GM21360 (cell line): Measurements from ENCODE around the gene CYFIP1.

Experiments used
- ATAC-seq: cut with Tn5 transposase; IDR thresholded peaks from one replicate; pipeline ENCODE4 v1.9.1; 2021; ENCODE audit warnings: mild to moderate bottlenecking, moderate library complexity; ENCODE audit not compliant: unreplicated experiment

The CYFIP1 gene

DNA sequence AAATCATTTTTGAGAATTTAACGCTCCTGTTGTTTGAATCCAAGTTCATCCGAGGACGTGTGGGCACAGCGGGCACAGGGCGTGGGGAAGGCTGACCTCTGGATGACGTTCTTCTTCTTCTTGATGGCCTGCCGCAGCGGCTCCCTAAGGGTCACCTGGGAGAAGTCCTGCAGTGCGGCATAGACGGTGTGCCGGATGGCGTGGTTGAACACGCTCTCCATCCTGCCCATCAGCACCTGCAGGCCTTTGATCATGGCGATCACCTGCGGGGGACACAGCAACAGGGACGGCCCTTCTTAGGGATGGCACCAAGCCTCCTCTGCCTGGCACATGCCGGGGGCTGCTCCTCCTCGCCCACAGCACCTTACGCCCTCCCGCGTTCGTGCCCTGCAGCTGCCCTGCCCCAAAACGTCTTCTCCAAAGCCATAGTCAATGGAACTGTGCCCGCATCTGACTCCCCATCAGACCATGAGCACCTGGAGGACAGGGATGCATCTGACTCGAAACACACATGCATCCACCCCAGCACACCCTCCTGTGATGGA is 61.5 kb downstream of the CYFIP1 start:
- ATAC-seq, result no peak

DNA sequence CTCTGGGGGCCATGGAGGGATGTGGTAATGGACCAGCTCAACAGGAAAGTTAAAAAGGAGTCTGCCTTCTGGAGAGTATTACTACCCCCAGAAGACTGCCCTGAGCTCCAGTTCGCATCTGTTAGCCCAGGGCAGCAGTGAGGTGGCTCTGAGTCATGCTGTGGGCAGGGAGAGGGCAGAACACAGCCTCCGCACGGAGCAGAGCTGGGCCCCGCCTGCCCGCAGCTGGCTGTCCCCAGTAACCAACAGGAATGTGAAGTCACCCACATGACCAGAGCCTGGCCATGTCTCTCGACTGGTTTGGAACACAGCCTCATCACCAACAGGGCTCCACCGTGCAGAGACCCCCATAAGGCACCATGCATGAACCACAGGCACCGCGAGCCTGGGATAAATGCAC is 62.1 kb downstream of the CYFIP1 start:
- no peak for ATAC-seq

DNA sequence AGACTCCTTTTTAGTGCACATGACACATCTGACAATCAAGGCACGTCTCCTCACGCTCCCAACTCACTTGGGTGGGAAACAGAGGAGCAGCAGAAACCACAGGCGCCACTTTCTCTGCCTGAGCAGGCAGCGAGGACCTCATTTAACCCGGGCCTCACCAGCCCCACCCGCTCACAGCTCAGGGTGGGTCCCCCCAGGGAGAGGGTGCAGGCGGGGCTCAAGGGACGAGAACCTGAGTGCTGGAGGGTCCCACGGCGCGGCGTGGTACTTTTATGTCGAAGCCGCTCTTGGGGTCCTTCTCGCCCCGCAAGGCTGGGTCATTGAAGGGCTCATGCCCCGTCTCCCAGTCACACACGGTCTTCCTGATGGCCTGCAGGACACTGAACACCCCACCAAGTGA is 62.6 kb downstream of the CYFIP1 start:
- ATAC-seq, result no peak

DNA sequence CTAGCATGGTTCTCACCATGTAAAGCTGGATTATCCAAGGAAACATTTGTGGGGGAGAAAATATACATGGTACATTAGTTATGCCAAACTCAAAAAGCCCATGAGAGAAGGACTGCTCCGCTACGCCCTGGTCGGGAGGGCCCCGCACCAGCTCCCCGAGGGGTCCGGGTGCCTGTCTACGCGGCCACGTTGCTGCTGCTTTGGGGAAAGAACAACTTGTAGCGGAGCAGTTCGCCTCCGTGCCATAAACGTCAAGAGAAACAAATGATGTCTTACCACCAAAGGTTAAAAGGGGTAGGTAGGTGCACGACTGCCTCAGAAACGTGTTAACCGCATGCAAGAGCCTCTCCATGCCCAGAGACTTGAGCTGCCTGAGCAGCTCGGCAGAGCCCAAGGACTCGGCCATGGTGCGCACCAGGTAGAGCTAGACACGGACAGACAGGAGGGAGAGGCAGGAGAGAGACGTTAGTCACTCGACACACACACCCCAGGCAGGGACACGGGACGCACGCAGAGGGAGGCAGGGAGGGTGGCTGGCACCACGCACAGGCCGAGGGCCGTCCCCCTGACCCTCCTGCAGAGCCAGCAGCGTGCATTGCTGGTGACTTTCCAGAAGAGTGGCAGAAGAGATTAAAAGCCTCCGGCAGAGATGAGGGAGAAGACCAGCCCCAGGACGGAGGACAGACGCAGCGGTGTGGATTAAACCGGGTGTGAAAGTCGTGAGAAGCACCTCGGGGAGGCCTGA is 63.4 kb downstream of the CYFIP1 start:
- ATAC-seq, result no peak

DNA sequence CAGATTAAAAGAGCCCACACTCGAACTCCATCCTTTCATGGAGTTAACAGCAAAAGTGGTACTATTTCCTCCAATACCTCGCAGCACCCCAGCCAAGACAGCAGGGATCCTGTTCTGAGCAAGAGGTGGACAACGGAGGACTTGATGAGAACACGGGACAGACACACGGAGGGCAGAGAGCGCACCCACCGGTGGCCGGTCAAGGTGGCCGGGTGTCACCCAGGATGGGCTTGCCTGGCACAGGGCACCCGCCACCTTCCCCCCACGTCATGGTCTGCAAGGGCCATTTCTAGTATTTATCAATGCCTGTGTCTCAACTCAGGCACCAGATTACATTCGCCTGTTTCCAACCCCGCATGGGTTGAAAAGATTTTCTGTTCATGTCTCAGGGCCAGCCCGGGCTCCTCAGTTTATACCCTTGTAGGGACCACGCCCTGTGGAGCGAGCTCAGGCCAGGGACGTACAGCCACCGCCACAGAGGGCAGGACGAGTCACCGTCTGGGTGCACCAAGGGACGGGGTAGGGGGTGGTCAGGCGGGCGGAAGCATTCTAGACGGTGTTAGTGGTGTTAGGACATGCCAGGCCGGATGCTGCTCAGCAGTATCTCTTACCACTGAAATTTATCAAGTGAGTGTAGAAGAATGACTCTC is 64.2 kb downstream of the CYFIP1 start:
- no peak for ATAC-seq

DNA sequence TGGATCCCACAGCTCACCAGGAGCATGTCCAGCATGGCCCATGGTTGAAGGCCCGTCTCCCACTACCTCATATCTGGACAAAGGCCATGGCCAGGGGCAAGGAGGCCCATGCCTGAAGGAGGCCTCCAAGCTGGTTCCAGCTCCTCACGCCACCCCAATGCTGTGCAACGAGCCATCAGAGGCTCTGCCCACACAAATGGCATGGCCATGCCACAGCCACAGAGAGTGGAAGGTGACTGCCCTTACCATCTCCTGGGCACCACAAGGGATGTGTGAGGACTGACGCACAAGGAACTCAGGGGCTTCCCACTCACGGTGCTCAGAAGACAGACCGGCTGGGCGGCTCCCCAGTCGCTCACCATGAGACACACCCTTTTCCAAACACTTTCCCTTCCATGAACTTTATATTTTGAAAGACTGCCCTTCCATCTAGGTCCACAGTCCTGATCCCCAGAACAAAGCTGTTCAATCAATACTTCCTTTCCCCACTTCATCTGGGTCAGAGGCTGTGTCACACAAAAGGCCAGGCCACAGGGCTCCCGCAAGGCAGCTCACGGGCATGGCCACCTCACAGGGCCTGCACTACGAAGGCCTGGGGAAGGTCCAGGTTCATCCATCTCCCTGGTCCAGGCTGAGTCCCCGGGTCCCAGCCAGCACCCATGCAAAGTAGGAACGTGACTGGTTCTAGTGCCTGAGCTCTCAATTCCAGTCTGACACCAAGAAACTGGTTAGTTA is 66.4 kb downstream of the CYFIP1 start:
- no peak for ATAC-seq

DNA sequence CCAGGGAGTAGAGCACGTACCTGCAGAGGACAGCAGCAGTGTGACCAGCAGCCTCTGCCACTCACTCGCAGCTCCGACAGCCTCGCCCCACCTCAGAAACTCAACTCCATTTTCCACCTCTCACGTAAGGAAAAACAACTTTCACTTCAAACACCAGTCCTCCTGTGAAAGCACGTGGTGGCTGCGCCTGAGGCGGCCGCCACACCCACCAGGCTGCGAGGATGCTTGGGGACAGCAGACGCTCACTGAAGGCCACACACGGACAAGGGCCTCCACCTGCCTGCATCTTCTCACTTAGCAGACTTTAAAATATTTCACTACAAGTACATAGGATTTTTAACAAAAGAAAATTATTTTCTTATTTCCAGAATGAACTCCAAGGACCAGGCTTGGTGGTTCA is 67.9 kb downstream of the CYFIP1 start:
- no peak for ATAC-seq

DNA sequence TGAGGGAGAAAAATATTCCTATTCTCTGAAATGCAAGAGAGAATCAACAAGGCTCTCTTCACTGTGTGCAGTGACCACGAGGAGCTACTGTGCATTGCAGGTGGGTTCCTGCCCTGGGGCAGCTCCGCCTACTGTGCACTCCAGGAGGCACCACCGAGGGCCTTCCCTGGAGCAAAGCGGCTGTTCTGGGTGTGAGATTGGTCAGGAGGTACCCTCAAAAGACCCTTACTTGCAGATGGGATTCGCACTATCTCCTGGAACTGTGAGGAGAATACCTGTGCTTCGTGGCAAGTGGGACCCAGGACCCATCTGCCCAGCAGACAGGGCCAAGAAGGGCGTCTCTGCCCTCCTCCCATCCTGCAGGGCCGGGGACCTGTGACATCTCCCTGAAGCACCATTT is 68.9 kb downstream of the CYFIP1 start:
- no peak for ATAC-seq

DNA sequence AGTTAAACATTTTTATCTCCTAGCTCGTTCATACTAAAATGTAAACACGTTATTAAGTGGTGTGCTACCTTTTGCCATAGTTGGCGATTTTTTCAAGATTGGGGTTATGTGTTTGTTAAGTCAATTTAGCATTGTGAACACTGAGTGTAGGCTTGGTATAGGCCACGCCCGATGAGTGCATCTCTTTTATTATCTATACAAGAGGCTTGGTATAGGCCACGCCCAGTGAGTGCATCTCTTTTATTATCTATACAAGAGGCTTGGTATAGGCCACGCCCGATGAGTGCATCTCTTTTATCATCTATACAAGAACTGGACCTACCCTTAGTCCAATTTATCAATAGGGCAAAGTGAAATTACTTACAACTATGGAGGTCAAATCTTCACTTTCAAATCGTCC is 71.3 kb downstream of the CYFIP1 start:
- ATAC-seq, result no peak

DNA sequence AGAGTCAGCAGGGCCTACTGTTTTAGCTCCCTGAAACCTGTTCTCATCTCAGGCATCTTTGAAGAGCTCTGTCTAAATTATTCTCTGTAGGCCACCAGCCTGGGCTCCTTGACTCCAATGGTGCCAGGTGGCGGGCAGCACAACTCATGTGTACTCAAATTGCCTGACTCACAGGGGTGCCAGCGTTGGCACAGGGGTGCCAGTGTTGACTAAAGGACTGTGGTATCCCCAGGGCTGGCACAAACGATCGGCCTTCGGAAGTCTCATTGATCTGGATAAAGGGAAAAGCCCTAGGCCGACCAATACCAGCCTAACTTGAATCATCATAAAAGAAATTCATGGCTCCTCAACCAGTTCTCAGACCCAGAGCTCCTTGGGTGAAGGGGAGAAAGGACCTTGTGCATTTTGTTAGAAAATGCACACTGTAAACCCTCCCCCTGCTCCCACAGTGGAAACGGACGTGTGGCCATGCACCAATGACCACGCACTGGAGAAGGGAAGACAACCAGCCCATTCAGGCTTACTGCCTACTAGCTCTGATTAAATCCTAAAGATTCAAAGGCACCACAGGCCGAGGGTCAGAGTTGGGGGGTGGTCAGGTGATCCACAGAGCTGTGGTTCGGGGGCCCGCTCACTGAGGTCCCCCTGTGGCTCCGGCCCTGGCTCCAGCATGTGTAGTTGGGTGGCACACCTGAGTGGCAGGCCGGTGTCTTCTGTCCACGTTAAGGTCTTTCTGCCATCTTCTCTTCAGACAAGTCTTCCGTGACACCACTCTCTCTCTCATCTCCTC is 72.8 kb downstream of the CYFIP1 start:
- ATAC-seq, result no peak

DNA sequence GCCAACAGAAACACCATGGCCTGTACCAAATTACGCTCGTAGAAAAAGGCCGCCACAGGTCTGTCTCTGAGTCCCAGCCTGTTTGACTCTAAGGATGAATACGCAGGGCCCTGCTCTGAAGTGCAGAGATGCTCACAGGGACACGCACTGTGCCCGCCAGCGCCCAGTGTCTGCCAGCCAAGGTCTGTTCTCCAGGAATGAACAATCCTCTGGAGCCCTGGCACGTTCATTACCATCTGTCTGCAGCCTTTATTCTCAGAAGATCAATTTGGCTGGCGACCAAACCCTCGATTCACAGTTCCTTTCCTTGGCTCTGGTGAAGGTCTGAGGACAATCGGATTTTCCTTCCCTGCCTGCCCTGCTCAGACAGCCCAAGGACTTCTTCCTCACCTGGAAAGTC is 75.4 kb downstream of the CYFIP1 start:
- no peak for ATAC-seq

DNA sequence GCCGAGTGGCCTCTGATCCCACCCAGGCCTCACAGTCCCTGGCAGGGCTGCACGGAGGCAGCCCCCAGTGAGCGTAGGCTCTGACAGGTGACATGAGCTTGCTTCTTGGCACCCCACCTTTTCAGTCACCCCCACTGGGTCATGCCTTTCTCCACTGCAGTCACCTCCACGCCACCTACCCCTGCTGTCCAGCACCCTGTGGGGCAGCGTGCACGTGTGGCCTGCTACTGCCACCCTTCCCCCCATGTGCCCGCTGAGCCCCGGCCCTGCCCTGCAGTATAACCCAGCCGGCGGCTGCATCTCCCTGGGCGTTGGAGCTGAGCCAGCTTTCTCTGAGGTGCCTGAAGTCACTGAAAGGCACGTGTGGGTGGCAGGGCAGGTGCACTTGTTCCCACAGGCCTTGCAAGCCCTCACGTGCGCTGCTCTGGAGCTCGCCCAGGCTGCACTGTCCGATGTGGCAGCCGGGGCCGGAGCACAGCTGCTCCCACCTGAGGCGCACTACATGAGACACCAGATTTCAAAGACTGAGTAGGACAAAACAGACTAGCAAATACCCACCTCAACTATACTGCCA is 76.1 kb downstream of the CYFIP1 start:
- ATAC-seq, result no peak

DNA sequence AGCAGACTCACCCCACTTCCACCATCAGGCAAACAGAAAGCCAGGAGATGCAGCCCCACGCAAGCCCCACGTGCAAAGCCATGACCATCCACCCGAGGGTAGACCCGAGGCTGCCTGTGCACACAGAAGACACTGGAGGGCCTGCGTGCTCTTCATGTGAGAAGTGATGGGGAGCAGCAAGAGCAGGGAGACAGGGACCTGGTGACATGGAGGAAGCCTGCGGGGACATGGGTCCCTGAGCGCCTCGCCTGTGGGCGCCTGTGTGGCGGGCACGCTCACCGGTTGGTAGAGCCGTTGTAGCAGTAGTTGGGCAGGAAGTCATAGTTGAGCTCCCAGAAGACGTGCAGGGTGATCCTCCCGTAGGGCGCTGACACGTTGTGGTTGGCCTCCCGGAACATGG is 76.7 kb downstream of the CYFIP1 start:
- no peak for ATAC-seq

DNA sequence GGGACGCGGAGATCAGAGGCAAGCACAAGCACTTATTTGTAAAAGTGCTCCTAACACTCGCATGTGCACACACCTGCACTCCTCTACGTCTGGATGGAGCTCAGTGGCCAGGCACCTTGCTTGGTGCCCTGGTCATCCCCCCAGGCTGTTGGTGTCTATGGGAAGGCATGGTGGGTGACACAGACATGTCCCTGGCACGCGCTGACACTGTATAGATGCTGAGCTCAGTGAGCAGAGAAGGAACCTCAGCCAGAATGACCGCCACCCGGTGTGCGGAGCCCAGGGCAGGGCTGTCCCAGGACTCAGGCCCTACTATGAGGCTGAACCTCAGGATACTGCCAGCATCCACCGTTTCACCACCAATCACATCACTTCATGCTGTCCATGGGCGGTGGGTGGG is 77.2 kb downstream of the CYFIP1 start:
- ATAC-seq, result no peak

DNA sequence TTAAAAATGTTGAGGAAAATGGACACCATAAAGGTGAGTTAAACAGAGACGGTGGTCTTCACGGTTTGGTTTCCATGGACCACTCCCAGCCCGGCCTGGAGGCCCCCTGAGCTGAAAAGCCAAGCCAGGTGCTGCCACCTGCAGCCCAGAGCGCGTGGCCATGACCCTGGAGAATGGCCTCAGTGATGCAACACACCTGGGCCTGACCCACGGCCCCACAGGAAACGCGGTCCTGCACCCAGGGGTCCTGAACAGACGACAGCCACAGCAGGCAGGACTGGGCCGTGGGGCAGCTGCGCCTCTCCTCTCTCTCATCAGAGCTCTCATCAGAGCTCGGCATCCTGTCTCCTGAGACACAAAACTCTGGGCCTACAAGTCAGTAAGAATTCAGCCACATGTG is 77.6 kb downstream of the CYFIP1 start:
- no peak for ATAC-seq

DNA sequence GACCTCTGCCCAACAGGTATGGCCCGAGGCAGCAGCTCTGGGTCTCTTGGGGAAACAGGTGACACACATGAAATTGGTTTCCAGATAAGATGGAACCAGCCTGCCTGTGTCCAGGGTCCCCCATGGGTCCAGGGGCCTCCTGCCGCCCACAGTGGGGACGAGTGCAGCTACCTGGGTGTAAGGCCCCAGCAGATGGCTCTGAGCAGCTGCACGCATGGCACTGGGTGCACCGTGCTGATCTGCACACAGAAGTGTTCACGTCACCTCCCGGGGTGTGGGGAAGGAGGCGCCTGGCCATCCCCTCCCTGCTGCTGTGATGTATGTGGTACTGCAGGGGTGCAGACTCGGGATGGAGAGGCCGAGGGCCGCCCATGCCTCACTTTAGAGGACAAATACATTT is 78.1 kb downstream of the CYFIP1 start:
- no peak for ATAC-seq

DNA sequence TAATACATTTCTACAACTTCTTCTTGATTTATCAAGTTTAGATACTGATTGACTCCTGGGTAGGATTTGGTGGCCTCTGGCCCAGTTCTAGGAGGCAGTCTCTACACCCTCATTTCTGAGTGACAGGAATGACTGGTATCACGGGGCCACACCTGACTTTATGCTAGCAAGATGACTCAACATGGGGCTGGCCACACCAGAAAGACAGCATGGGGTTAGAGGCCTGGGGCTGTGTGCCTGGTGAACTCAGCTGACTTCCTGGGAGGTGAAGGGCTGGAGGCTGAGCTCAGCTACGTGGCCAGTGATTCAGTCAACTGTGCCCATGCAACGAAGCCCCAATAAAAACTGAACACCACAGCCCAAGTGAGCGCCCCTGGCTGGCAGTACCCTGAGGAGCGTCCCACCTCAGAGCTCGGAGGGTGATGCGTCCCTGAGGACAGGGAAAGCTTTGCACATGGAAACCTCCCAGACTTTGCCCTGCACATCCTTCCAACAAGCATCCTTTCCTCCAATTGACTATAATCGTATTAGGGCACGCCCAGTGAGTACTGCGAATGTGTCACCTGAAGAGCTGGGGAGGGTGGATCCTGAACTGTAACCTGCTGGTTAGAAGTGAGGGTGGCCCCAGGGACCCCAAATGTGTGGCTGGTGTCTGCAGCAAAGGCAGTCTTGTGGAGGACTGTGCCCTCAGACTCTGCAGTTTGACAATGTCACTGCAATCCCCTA is 84.5 kb downstream of the CYFIP1 start:
- ATAC-seq, result peak; percentile 75

DNA sequence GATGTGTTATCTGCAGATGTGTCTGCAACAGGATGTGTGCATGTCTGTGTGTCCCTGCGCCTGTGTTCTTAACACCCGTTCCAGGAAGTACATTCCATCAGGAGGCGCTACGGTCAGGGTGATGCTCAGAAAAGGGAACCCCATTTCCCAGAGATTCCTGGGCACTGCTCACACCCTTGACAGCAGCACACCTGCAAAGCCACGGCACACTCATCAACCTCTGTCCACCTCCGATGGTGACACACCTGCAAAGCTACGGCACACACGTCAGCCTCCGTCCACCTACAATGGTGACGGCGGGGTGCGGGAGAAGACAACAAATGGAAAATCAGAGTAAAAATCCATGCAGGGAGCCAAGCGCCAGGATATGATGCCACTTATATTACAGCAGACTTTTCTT is 86.3 kb downstream of the CYFIP1 start:
- ATAC-seq, result no peak

DNA sequence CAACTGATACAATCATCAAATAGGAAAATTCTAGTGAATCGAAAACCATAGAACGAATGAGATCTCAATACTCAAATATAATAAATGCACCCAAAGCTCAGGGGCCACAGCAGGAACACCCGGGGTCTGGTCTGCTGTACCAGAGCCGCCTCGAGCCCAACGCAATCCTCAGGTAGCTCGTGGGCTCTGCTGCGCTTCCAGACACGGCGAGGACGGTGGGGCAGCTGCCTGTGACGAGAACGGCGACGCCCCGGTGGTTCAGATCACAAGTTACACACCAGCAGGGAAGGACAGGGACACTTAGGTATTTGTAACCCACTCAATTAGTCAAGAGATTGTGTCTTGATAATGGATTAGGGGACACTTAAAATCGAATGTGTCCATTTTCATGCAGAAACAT is 87.1 kb downstream of the CYFIP1 start:
- no peak for ATAC-seq

DNA sequence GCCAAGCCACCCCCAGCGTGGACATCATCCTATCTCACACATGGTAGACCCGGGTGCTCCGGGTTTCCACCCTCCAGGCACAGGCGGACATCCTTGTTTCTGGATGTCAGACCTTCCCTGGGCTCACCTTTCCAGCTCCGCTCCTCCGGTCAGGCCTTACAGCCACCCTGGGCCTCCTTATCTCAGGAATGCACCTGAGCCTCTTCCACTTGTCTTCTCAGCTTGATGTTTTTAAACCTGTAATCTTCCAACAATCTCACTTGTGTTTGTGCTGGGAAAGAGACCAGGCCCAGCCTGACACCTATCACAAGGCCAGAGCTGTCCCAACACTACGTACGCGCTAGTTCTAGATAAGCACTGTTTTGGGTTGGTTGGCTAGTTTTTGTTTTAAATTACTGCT is 87.8 kb downstream of the CYFIP1 start:
- ATAC-seq, result no peak
